ENCODE measurements around the gene PLBD1. TPM values are rescaled to one million over a fixed set of nuclear protein-coding genes. Genes with fewer than 3 reads are reported as not detected.

The PLBD1 gene, protein sequence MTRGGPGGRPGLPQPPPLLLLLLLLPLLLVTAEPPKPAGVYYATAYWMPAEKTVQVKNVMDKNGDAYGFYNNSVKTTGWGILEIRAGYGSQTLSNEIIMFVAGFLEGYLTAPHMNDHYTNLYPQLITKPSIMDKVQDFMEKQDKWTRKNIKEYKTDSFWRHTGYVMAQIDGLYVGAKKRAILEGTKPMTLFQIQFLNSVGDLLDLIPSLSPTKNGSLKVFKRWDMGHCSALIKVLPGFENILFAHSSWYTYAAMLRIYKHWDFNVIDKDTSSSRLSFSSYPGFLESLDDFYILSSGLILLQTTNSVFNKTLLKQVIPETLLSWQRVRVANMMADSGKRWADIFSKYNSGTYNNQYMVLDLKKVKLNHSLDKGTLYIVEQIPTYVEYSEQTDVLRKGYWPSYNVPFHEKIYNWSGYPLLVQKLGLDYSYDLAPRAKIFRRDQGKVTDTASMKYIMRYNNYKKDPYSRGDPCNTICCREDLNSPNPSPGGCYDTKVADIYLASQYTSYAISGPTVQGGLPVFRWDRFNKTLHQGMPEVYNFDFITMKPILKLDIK
- 13.8 TPM for total RNA-seq

GRCh38 chr12:14567351-14568162, at the start of gene PLBD1:
PLBD1 (minus strand) TSS chr12:14567883; CDS start chr12:14567696, 187 bp downstream.

Other genes starting within 250 kb of the PLBD1 start
- gene ATF7IP, start 202.2 kb downstream of the PLBD1 start, total RNA-seq = 201 TPM
- 0.11 TPM for gene GUCY2C, start 128.7 kb upstream of the PLBD1 start, total RNA-seq
- 36.7 TPM for gene WBP11, start 235.6 kb upstream of the PLBD1 start, total RNA-seq
- gene C12orf60, start 235.8 kb upstream of the PLBD1 start, total RNA-seq = 10.1 TPM
- gene SMCO3, start 246.3 kb upstream of the PLBD1 start, total RNA-seq = 7.9 TPM